Mesendoderm (in vitro differentiated cells): ENCODE measurements around the gene YAE1.

Experiments
- DNase-seq: peaks from one replicate; pipeline ENCODE4 v3.0.0; 2013
- H2AK5ac ChIP-seq: 2 replicates; pipeline ENCODE4 v1.6.1; 2013; ENCODE audit warnings: low read length, inconsistent platforms
- H2BK120ac ChIP-seq: 2 replicates; pipeline ENCODE4 v1.6.1; 2013; ENCODE audit warnings: low read depth, mild to moderate bottlenecking, low read length, moderate library complexity, mixed read lengths
- H2BK15ac ChIP-seq: replicated peaks from 2 replicates; pipeline ENCODE4 v1.6.1; 2013; ENCODE audit warnings: low read depth, mild to moderate bottlenecking, moderate library complexity
- H2BK5ac ChIP-seq: 2 replicates; pipeline ENCODE4 v1.6.1; 2013; ENCODE audit warnings: low read length, inconsistent platforms
- H3K18ac ChIP-seq: 2 replicates; pipeline ENCODE4 v1.6.1; 2013; ENCODE audit warnings: mild to moderate bottlenecking, low read length, mixed read lengths
- H3K23ac ChIP-seq: one replicate; pipeline ENCODE4 v1.6.1; 2013; ENCODE audit warnings: low read length
- H3K27ac ChIP-seq: 2 replicates; pipeline ENCODE4 v1.5.1; 2013; ENCODE audit warnings: low read depth, mild to moderate bottlenecking, inconsistent platforms, low read length, moderate library complexity
- H3K27me3 ChIP-seq: 2 replicates; pipeline ENCODE4 v1.6.1; 2013; ENCODE audit warnings: low read length, control low read depth, mild to moderate bottlenecking, inconsistent platforms; ENCODE audit not compliant: insufficient read depth, poor library complexity
- H3K36me3 ChIP-seq: 2 replicates; pipeline ENCODE4 v1.6.1; 2013; ENCODE audit warnings: low read length, inconsistent platforms; ENCODE audit not compliant: control insufficient read depth, insufficient read depth
- H3K4ac ChIP-seq: one replicate; pipeline ENCODE4 v1.6.1; 2013; ENCODE audit warnings: low read depth, mild to moderate bottlenecking, low read length, moderate library complexity
- H3K4me1 ChIP-seq: 2 replicates; pipeline ENCODE4 v1.6.1; 2013; ENCODE audit warnings: low read depth, low read length, inconsistent platforms; ENCODE audit not compliant: control insufficient read depth
- H3K4me2 ChIP-seq: 2 replicates; pipeline ENCODE4 v1.6.1; 2013; ENCODE audit warnings: low read length
- H3K4me3 ChIP-seq: 2 replicates; pipeline ENCODE4 v1.5.1; 2013; ENCODE audit warnings: mild to moderate bottlenecking, low read length
- H3K56ac ChIP-seq: one replicate; pipeline ENCODE4 v1.6.1; 2013; ENCODE audit warnings: low read length
- H3K79me1 ChIP-seq: 2 replicates; pipeline ENCODE4 v1.6.1; 2013; ENCODE audit warnings: low read length, inconsistent platforms
- H3K79me2 ChIP-seq: 2 replicates; pipeline ENCODE4 v1.6.1; 2013; ENCODE audit warnings: mild to moderate bottlenecking, low read length; ENCODE audit not compliant: control insufficient read depth, insufficient read depth
- H3K9ac ChIP-seq: 2 replicates; pipeline ENCODE4 v1.6.1; 2013; ENCODE audit warnings: low read length, inconsistent platforms
- H4K5ac ChIP-seq: one replicate; pipeline ENCODE4 v1.6.1; 2013; ENCODE audit warnings: low read length
- H4K8ac ChIP-seq: one replicate; pipeline ENCODE4 v1.6.1; 2013; ENCODE audit warnings: low read depth, mild to moderate bottlenecking, control low read depth, low read length, moderate library complexity
- WGBS: extraction: QIAGEN DNeasy Blood & Tissue Kit; methylation state at CpG from one replicate; pipeline ENCODE4 v1.1.7; 2013; ENCODE audit warnings: low lambda C conversion rate, missing lambda C conversion rate; ENCODE audit not compliant: insufficient coverage; ENCODE audit errors: extremely low coverage; 5-methylcytosine and 5-hydroxymethylcytosine counted together

Gene YAE1

GRCh38 chr7:39583539-39583938, 17.3 kb downstream of the YAE1 start:
- no peaks in the 10 kb centered on the region for H3K36me3 ChIP-seq
- no peak overlapping the region for H3K9ac ChIP-seq
- no CpG with 5 or more reads among the region's 2 CpGs for WGBS
- no peak overlapping the region for H4K5ac ChIP-seq
- H3K4me1 ChIP-seq: no peaks in the 10 kb centered on the region
- H3K27me3 ChIP-seq: no peaks in the 10 kb centered on the region
- no peak overlapping the region for H2BK5ac ChIP-seq
- no peak overlapping the region for H2AK5ac ChIP-seq
- H3K79me1 ChIP-seq: no peaks in the 10 kb centered on the region
- no peak overlapping the region for H3K4me2 ChIP-seq
- no peak overlapping the region for H2BK15ac ChIP-seq
- DNase-seq: peak; percentile 17
- H3K18ac ChIP-seq: no peak overlapping the region
- no peak overlapping the region for H4K8ac ChIP-seq
- H3K23ac ChIP-seq: no peak overlapping the region
- H3K4me3 ChIP-seq: no peak overlapping the region
- H3K4ac ChIP-seq: no peak overlapping the region
- H2BK120ac ChIP-seq: no peak overlapping the region
- H3K79me2 ChIP-seq: no peaks in the 10 kb centered on the region
- H3K27ac ChIP-seq: no peak overlapping the region
- H3K56ac ChIP-seq: no peak overlapping the region

DNA sequence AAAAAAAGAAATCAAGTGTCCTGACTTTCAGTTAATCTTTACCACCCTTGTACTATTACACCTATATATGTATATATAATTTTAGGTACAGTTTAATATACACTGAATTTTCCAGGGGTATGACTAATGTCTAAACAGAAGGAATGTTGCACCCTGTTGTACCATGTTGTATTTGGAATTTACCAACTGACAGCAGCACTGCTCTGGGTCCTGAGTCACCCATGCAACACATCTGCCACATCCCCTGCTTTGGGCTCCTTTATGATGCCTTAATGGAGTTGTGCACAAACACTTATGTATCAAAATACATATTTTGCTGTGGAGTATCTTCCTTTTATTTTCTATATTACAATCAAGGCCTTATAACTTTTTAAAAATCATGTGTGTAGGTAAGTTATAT, 21.2 kb downstream of the YAE1 start:
- Histone ChIP-seq H3K79me2 (no peaks in the 10 kb centered on the region), H3K79me1 (no peaks in the 10 kb centered on the region), H3K4ac (peak overlapping the region; percentile 16), H3K23ac (no peak overlapping the region), H4K5ac (no peak overlapping the region), H3K4me1 (no peaks in the 10 kb centered on the region), H2AK5ac (no peak overlapping the region), H3K4me2 (no peak overlapping the region), H4K8ac (no peak overlapping the region), H3K27ac (no peak overlapping the region), H3K4me3 (no peak overlapping the region), H3K27me3 (no peaks in the 10 kb centered on the region), H3K36me3 (no peaks in the 10 kb centered on the region), H2BK5ac (no peak overlapping the region), H3K56ac (no peak overlapping the region), H3K9ac (no peak overlapping the region), H3K18ac (no peak overlapping the region), H2BK15ac (no peak overlapping the region), H2BK120ac (no peak overlapping the region)
- DNase-seq: no peak

DNA sequence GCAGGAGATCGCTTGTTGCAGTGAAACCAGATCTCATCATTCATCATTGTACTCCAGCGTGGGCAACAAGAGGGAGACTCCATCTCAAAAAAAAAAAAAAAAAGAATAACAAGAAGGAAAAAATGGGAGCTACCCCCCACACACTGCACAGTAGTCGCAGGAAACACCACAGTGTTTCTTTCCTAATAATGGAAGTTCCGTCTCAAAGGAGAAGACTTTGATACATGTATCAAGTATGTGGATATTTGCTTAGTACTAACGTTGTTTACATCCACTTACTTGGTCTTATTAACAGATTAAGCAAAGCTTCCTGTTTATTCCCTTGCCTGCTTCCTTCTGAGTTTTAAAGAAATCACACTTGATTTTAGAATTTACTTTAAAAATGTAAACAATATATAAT, 22.2 kb downstream of the YAE1 start:
- no peaks in the 10 kb centered on the region for H3K27me3 ChIP-seq
- H3K4ac ChIP-seq: no peak overlapping the region
- no peak for DNase-seq
- no CpG with 5 or more reads among the region's 5 CpGs for WGBS
- H4K5ac ChIP-seq: no peak overlapping the region
- H3K27ac ChIP-seq: no peak overlapping the region
- no peak overlapping the region for H3K56ac ChIP-seq
- no peak overlapping the region for H3K18ac ChIP-seq
- no peak overlapping the region for H2BK15ac ChIP-seq
- no peak overlapping the region for H2BK120ac ChIP-seq
- H3K4me3 ChIP-seq: no peak overlapping the region
- no peak overlapping the region for H2BK5ac ChIP-seq
- H3K9ac ChIP-seq: no peak overlapping the region
- H3K4me2 ChIP-seq: no peak overlapping the region
- no peak overlapping the region for H4K8ac ChIP-seq
- no peak overlapping the region for H2AK5ac ChIP-seq
- no peaks in the 10 kb centered on the region for H3K4me1 ChIP-seq
- no peaks in the 10 kb centered on the region for H3K36me3 ChIP-seq
- no peaks in the 10 kb centered on the region for H3K79me2 ChIP-seq
- H3K23ac ChIP-seq: no peak overlapping the region
- H3K79me1 ChIP-seq: no peaks in the 10 kb centered on the region

DNA sequence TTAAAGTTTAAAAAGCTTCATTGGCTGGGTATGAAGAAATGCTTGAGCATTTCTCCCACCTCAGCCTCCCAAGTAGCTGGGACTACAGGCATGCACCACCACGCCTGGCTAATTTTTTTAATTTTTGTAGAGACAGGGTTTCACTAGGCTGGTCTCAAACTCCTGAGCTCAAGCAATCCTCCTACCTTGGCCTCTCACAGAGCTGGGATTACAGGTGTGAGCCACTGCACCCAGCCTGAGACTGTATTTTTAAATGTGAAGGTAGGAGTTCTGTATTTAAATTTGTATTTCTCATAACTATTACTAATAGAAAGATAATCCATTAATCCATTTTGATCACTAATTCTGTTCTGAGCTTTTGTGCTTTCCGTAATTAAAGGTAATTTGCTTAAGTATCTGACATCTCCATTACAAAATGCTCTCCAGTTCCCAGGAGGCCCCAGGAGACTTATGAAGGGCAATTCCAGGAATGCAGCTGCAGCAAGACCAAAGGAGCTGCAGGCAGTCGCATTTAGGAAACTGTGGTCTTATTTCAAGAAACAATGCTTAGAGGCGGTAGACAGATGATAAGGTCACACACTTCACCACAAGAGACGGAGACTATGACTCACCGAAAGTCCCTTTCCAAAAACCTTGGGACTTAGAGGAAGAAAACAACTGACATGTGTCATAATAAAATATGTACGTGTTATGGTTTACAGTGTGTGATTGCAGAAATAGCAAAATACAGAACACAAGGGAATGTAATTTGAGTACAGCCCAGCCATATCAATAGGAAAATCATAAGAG, 23.3 kb downstream of the YAE1 start:
- H3K9ac ChIP-seq: no peak overlapping the region
- H3K36me3 ChIP-seq: no peaks in the 10 kb centered on the region
- H4K5ac ChIP-seq: no peak overlapping the region
- H3K4ac ChIP-seq: no peak overlapping the region
- no peak overlapping the region for H4K8ac ChIP-seq
- H2AK5ac ChIP-seq: no peak overlapping the region
- H3K27ac ChIP-seq: peak overlapping the region; percentile 84
- no peak overlapping the region for H3K56ac ChIP-seq
- peak overlapping the region; percentile 84 for H3K18ac ChIP-seq
- no peak overlapping the region for H2BK120ac ChIP-seq
- no peak overlapping the region for H3K23ac ChIP-seq
- H3K4me1 ChIP-seq: no peaks in the 10 kb centered on the region
- no peak overlapping the region for H3K4me2 ChIP-seq
- H3K4me3 ChIP-seq: no peak overlapping the region
- WGBS: no CpG with 5 or more reads among the region's 7 CpGs
- H3K27me3 ChIP-seq: no peaks in the 10 kb centered on the region
- peak; percentile 98 for DNase-seq
- no peaks in the 10 kb centered on the region for H3K79me2 ChIP-seq
- no peak overlapping the region for H2BK5ac ChIP-seq
- peak overlapping the region; percentile 85 for H2BK15ac ChIP-seq
- no peaks in the 10 kb centered on the region for H3K79me1 ChIP-seq

- no peak overlapping the region for H3K56ac ChIP-seq
- no peaks in the 10 kb centered on the region for H3K79me1 ChIP-seq
- no peak for DNase-seq
- H4K8ac ChIP-seq: no peak overlapping the region
- H3K27ac ChIP-seq: no peak overlapping the region
- WGBS: no CpG with 5 or more reads among the region's 2 CpGs
- H3K4ac ChIP-seq: no peak overlapping the region
- no peak overlapping the region for H2AK5ac ChIP-seq
- no peak overlapping the region for H3K18ac ChIP-seq
- no peaks in the 10 kb centered on the region for H3K79me2 ChIP-seq
- H2BK15ac ChIP-seq: no peak overlapping the region
- H3K27me3 ChIP-seq: no peaks in the 10 kb centered on the region
- H3K36me3 ChIP-seq: no peaks in the 10 kb centered on the region
- H3K4me2 ChIP-seq: no peak overlapping the region
- H3K4me1 ChIP-seq: no peaks in the 10 kb centered on the region
- no peak overlapping the region for H2BK5ac ChIP-seq
- no peak overlapping the region for H4K5ac ChIP-seq
- no peak overlapping the region for H3K4me3 ChIP-seq
- H2BK120ac ChIP-seq: no peak overlapping the region
- no peak overlapping the region for H3K9ac ChIP-seq
- no peak overlapping the region for H3K23ac ChIP-seq
Observed at GRCh38 chr7:39592586-39592985, 26.4 kb downstream of the YAE1 start.
